ENCODE data around the gene CHMP2A.

CHMP2A gene

GRCh38 chr19:58562122-58563033, 7.5 kb upstream of the CHMP2A start:
- in situ Hi-C loops (cut with HindIII; ENCODE audit: low sequenced_read_pairs), result no loop called here
- peak; percentile 34 for DNase-seq (ENCODE audit: low read depth, low spot score)
- TF ChIP-seq CTCF (IDR thresholded peaks at IDR 0.05; ENCODE audit: low read depth, low read length), result no peak
- H3K4me3 ChIP-seq (ENCODE audit: low read depth, low read length), result peak overlapping the region; percentile 12

- DNase-seq (ENCODE audit: low read depth, low spot score), result no peak
- no peak for TF ChIP-seq CTCF (IDR thresholded peaks at IDR 0.05; ENCODE audit: low read depth, low read length)
- H3K4me3 ChIP-seq (ENCODE audit: low read depth, low read length), result no peak overlapping the region
- in situ Hi-C loops (cut with HindIII; ENCODE audit: low sequenced_read_pairs), result no loop called here
These were observed 6.6 kb upstream of the CHMP2A start for GRCh38 chr19:58561373-58562121.

GRCh38 chr19:58560921-58561320, 6.0 kb upstream of the CHMP2A start:
- H3K4me3 ChIP-seq (ENCODE audit: low read depth, low read length), result no peak overlapping the region
- in situ Hi-C loops (cut with HindIII; ENCODE audit: low sequenced_read_pairs), result no loop called here

GRCh38 chr19:58560007-58560887, 5.3 kb upstream of the CHMP2A start:
- H3K4me3 ChIP-seq (ENCODE audit: low read depth, low read length), result peak overlapping the region; percentile 100
- no peak for TF ChIP-seq CTCF (IDR thresholded peaks at IDR 0.05; ENCODE audit: low read depth, low read length)
- in situ Hi-C loops (cut with HindIII; ENCODE audit: low sequenced_read_pairs), result no loop called here
- no peak for DNase-seq (ENCODE audit: low read depth, low spot score)

More at GRCh38 chr19:58560921-58561320, 6.0 kb upstream of the CHMP2A start:
- no peak for DNase-seq (ENCODE audit: low read depth, low spot score)
- TF ChIP-seq CTCF (IDR thresholded peaks at IDR 0.05; ENCODE audit: low read depth, low read length), result no peak

GRCh38 chr19:58559275-58560006, 4.5 kb upstream of the CHMP2A start:
- in situ Hi-C loops (cut with HindIII; ENCODE audit: low sequenced_read_pairs), result no loop called here

More at GRCh38 chr19:58559275-58560006, 4.5 kb upstream of the CHMP2A start:
- DNase-seq (ENCODE audit: low read depth, low spot score), result peak; percentile 90
- peak overlapping the region; percentile 100 for H3K4me3 ChIP-seq (ENCODE audit: low read depth, low read length)
- no peak for TF ChIP-seq CTCF (IDR thresholded peaks at IDR 0.05; ENCODE audit: low read depth, low read length)
